OCI-M2 (cell line): Measurements from ENCODE around the gene VSIR.

Experiments
- DNase-seq: peaks from one replicate; lab custom pipeline; 2025; ENCODE audit not compliant: unreplicated experiment; lab: John Stamatoyannopoulos, UW

The VSIR gene

GRCh38 chr10:71714592-71714991 lies 58.7 kb downstream of the VSIR start:
- DNase-seq = no peak

- no peak for DNase-seq
Observed at GRCh38 chr10:71714031-71714410, 59.3 kb downstream of the VSIR start.

- no peak for DNase-seq
Observed at GRCh38 chr10:71713135-71714030, 59.9 kb downstream of the VSIR start.

GRCh38 chr10:71712572-71713134 lies 60.7 kb downstream of the VSIR start:
- DNase-seq = no peak

- no peak for DNase-seq
Observed at GRCh38 chr10:71712170-71712569, 61.1 kb downstream of the VSIR start.

GRCh38 chr10:71711052-71711623 lies 62.2 kb downstream of the VSIR start:
- no peak for DNase-seq

- DNase-seq = no peak
Observed at GRCh38 chr10:71710519-71710918, 62.8 kb downstream of the VSIR start.

- DNase-seq = no peak
Observed at GRCh38 chr10:71708897-71709882, 64.1 kb downstream of the VSIR start.

GRCh38 chr10:71708301-71708703 lies 65.0 kb downstream of the VSIR start:
- DNase-seq = no peak

- DNase-seq = no peak
Observed at GRCh38 chr10:71707240-71707789, 66.0 kb downstream of the VSIR start.

GRCh38 chr10:71706216-71707121 lies 66.9 kb downstream of the VSIR start:
- DNase-seq = no peak

- no peak for DNase-seq
Observed at GRCh38 chr10:71705582-71705981, 67.7 kb downstream of the VSIR start.

GRCh38 chr10:71704816-71705215 lies 68.5 kb downstream of the VSIR start:
- no peak for DNase-seq

GRCh38 chr10:71703577-71703976 lies 69.7 kb downstream of the VSIR start:
- DNase-seq = no peak

- DNase-seq = no peak
Observed at GRCh38 chr10:71701496-71702132, 71.7 kb downstream of the VSIR start.

- DNase-seq = no peak
Observed at GRCh38 chr10:71700731-71701368, 72.5 kb downstream of the VSIR start.

GRCh38 chr10:71698737-71699136 lies 74.6 kb downstream of the VSIR start:
- DNase-seq = no peak

GRCh38 chr10:71697938-71698709 lies 75.2 kb downstream of the VSIR start:
- no peak for DNase-seq
